ENCODE measurements around the gene SCAMP4.
"Not testable (repeated sequence)": the region's sequence is repeated elsewhere in the genome, so short reads cannot be mapped to it uniquely, and the experiment has no call there.

The SCAMP4 gene

DNA sequence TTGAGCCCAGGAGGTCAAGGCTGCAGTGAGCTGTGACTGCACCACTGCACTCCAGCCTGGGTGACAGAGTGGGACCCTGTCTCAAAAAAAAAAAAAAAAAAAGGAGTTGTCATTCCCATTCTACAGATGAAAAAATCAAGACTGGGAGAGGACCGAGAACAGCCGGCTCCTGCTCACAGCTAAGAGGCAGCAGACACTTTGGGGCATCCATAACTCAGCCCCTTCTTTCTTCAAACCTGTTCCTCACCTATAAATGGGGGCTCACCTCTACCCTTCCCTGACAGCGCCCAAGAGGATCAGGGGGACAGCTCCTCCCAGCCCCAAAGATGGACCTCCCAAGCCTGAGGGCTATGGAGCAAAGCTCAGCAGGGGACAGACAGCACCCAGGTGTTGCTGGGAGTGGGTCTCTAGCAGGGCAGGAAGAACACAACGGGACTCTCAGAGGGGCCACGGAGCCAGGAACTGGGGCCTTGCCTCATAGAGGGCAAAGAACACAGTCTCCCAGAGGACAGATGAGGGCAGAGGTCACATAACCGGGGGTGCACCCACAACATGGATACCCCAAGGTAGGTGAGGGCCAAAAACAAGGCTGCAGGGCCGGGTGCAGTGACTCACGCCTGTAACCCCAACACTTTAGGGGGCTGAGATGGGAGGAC is 38.4 kb upstream of the SCAMP4 start:
- no peak for DNase-seq

DNA sequence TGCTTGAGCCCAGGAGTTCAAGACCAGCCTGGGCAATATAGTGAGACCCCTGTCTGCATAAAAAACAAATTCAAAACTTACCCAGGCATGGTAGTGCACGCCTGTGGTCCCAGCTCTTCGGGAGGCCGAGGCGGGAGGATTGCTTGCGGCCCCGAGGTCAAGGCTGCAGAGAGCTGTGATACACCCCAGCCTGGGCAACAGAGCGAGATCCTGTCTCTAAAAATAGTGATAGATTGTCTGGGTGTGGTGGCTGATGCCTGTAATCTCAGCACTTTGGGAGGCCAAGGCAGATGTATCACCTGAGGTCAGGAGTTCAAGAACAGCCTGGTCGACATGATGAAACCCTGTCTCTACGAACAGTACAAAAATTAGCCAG is 37.9 kb upstream of the SCAMP4 start:
- no peak for DNase-seq

DNA sequence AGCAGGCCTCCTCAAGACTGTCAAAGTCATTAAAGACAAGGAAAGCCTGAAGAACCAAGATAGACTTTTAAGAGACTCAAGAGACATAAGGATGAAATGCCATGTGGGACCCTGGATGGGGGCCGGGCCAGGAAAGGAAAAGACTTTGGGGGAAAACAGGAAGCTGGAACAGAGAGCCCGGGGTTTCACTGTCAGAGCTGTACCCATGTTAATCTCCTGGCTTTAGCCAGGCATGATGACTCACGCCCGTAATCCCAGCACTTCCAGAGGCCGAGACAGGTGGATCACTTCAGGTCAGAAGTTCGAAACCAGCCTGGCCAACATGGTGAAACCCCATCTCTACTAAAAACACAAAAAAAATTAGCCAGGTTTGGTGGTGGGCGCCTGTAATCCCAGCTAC is 36.2 kb upstream of the SCAMP4 start:
- no peak for DNase-seq

DNA sequence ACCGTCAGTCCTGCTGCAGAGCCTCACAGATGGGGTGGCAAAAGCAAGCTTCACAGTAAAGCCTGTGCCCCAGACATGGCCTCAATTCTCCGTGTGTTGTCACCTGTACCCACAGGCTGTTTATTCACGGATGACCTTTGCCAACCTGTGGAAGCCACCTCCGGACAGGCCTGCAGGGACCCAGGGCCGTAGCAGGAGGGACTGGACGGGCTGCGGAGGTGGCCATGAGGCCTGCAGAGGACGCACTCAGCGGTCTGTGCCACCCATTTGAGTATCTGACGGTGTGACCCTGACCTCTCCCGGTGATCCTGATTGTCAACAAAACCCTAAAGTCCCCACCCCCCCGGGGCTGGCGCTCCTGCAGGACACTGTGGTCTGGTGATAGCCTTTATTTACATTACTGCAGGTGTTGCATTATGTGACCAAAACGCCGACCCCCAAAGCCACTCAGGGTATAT is 34.0 kb upstream of the SCAMP4 start:
- no peak for DNase-seq

DNA sequence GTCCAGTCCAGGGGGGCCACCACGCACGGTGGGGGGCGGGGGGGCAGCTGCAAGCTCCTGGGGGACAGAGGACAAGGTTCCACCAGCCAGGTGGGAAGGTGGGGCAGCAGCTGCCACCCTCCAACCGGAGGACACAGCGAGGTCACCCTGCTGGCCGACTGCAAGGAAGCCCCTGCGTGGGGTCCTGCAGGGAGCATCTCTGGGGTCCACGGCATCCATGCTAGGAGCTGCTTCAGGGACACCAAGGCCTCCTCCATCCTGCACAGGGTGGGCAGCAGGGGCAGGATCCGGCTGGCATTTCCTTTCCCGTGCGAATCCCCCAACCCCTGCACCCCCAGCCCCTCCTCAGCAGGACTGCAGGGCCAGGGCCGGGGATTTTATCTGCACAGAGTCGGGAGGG is 33.6 kb upstream of the SCAMP4 start:
- no peak for DNase-seq

DNA sequence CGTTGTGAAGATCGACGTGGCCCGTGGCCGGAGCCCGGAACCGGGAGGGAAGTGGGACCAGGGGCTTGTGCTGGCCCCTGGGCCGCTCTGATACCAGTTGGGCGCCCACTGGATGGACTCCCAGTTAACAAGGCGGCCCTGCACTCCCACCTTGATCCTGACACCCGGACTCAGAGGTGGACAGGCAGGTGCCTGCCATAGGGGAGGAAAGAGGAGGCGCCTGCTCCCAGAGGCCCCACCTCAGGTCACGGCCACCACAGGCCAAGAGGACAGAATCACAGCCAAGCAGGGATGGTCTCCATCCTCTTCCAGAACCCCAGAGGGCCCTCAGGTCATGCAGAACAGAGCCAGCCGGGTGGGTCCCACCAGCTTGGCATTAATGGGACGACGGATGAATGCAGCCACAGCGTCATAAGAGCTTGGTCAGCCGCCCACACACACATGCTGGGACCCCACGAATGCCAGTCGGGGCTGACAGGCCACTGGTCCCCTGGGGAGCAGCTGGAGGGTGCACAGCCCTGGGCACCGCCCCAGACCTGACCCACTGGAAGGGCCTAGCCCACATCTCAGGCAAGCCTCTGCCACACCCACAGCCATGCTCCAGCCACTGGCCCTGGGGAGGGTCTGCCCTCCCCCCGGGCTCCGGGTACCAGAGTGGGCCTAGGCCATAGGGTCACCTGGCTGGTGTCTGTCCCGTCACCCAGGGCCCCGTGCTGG is 32.2 kb upstream of the SCAMP4 start:
- DNase-seq, result no peak

DNA sequence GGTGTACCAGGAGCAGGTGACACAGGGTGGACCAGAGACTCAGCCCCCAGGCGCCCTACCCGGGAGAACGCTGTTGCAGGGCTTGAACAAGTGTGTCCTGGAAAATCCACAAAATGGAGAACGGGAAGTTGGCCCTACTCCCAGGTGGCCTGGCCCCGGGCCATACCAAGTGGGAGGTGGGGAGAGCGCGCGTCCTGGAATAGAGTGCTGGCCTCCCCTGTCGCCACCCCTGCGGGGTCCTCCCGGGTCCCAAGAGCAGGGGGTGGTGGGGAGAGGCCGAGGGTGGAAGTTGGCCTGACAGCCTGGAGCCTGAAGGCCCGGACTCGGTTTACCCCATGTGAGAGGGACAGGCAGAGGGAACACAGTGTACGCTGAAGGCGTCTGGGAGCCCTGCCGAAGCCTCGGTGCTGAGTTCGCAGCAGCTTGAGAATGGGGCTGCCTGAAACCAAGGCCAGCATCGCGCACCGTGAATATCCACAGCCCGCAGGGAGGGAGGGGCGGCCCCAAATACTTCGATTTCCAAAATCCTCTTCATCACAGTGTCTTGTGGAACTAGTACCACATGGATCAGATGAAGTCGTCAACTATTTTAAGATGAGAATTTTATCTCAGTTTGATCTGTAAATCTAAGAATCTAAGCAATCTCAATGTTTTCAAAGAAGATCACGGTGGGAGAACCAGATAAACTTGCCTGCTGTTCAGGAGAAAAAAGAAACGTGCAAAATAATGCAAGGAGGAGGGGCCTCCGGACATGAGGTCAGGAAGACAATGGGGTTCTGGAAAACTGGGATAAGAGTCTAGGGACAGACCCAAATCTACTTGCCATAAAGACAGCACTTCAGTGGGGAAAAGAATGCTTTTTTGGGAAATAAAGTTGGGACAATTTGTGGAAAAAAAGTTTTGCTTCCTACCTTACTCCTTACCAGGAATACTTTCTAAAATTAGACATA is 31.4 kb upstream of the SCAMP4 start:
- no peak for DNase-seq

DNA sequence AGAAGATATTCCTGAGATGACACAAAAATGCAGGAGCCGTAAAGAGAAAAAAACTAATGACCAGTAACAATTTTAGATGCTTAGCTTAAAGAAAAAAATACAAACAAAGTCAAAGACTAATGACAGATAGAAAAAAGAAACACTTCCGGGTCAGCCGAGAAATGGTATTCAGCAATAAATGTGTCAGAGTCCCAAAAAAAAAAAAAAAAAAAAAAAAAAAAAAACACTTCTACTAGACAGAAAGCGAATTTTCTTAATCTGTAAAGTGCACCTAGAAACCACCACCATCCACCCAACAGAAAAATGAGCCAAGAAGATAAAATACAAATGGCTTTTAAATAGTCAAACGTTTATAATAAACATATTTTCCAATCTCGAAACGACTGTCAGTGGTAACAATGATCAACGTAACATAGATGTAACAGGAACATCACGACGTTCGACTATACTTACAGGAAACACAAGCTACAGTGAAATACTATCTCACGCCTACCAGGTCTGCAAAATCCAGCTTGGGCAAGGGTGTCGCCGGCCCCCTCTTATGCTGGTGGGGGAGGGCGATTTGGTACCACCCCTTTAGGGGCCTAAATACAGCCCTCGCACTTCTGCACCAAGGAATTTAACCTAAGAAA is 30.5 kb upstream of the SCAMP4 start:
- DNase-seq, result no peak

DNA sequence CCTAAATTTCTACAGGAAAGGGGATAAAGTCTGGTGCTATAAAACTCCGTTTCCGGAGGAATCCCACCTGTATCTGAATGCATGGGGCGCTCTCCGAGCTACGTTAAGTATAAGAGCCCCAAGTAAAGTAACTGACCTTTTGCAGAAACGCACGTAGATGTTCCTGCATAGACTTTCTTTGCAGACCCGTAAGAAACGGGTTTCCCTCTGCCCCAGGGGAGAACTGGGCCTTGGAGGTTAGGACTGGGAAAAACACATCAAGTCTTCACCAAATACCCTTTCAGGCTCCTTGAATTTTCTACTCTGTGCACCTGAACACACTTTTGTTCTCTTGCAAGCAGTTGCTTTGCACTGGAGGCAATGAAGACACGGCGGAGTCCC is 29.9 kb upstream of the SCAMP4 start:
- DNase-seq, result not testable (repeated sequence)

DNA sequence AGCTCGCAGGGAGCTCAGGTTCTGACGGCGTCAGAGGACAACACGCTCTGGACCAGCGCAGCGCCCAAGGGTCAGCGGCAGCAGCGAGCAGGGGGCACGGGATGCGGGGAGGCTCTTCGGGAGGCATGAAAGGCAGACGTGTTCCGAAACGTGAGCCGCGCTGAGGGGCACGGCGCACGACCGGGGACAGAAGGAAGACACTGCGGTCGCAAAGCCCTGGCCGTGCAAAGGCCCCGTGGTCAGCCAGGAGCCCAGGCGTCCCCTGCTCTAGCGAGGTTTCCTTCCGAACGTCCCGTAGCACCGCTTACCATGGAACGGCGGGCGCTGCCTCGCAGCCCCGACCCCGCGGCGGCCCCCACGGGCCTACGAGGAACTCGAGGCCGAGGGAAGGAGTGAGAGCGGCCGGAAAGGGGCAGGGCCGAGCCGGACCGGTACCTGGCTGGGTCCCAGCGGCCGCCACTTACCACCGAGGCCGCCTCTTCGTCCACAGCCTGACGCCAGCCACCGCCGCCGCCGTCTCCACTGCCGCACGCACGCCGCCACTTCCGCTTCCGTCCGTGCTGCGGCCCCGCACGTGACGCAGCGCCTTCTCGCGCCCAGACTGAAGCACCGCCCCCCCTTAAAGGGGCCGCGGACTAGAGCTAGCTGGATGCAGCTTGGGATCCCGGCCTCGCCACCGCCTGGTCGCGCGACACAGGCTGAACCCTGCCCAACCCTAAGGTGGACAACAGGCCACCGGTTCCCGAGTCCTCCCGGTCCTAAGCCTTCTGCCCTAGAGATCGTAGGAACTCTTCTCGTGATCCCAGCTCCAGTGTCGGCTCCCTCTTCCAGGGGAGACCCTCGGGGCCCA is 29.3 kb upstream of the SCAMP4 start:
- peak; percentile 88 for DNase-seq

DNA sequence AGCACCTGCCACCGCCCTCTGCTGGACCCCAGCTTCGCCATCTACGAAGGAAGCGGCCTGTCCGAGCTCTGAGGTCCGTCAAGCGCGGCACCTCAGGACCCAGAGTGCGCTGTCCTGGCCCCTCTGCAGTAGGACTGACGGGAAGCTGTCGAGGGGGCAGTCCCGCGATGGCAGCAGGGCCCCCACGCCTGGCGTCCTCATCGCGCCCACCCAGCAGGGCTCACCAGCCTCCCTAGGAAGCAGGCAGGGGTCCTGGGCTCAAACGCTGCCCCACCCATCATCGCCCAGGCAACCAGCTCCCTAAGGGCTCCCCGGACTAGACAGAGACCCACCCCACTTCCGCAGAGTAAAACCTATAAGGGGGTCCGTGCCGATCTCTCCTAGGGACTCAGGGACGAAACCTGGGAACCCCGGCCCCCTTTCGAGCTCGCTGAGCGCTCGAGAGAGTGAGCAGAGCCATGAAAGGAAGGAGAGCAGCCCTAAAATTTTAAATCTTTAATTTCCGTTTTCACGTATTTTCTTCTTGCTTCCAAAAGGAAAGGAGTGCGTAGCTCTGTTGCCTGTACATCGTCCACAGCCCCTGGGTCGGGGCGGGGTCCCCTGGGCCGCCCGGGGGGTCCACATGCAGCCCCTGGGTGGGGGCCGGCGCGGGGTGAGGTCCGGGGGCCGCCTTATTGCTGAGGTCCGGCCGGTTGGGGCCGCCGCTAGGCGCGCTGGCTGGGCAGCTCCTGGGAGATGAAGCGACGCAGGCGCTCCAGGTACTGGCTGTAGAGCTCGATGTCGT is 28.5 kb upstream of the SCAMP4 start:
- not testable (repeated sequence) for DNase-seq

DNA sequence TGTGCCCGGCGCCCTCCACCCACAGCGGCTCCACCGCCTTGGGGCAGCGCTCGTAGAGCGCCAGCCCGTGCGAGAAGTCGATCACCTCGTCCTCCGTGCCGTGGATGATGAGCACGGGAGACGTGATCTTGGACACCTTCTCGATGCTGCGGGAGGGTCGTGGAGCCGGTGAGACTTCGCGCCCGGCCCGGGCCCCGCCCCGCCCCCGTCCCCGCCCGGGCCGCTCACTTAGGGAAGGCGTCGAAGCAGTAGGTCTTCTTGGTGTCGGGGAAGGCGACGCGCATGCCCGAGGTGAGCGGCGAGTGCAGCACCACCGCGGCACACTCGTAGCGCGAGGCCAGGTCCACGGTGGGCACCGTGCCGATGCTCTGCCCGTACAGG is 27.9 kb upstream of the SCAMP4 start:
- not testable (repeated sequence) for DNase-seq

DNA sequence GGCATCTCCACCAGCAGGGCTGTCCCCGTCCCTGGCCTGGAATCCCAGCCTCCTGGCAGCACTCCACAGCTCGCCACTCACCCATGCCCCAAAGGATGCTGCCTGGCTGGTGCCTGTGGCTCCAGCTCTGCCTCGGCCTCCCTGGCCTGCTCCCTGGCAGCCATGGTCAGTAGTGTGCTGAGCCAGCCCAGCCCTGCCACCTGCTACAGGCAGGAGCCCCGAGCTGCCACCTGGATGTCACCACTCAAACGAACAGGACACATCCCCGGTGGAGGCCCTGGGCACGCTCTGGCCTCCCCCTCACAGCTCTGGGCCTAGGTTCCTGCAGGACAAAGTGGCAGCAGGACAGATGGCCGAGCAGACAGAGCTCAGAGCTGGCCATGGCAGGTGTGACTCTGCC is 26.6 kb upstream of the SCAMP4 start:
- DNase-seq, result not testable (repeated sequence)

DNA sequence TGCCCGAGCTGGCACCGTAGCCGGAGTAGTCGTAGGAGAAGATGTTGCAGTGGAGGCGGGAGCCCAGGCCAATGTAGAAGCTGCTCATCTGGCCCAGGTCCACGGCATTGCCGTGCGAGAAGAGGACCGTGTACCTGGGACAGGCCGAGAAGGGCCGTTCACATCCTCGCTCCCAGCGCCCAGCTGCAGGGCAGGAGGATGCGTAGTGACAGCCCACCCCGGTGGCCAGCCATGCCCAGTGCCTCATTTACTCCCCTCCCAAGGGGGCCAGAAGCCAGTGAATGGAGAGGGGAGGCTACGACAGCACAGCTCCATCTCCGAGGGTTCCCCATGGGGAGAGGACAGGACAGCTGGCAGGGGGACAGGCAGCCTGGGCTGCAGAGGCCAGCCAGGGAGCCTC is 25.2 kb upstream of the SCAMP4 start:
- not testable (repeated sequence) for DNase-seq

DNA sequence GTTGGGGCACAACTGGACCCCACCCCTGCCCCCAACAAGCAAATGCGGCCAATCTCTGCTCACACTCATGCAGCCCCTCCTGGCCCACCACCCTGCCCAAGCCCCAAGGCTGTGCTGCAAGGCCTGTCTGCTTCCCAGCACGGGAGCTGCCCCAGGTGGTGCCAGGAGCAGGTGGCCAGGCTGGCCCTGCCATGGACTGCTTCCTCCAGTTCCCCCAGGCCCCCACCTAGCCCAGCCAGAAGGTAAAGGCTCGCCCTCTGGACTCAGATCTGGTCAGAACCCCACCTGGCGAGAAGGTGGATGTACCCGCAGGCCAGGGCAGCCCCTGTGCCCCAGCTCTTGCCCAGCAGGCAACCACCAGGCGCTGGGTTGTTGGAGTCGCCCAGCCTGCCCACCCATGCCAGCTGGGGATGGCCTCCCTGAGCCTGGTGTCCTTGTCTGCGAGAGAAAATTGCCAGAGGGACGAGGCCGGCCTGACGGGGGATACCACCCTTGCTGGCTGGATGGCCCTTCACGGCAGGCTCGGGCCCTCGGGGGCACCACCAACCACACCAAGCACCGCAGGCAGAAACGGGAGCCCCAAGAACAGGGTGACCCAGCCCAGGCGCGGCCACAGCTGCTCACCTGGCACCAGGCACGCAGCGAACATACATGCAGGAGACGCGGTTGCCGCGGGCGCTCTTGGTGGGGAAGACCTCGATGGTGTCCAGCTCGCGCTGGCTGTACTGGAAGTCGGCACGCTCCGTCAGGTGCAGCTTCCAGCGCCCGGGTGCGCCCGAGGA is 24.4 kb upstream of the SCAMP4 start:
- no peak for DNase-seq

DNA sequence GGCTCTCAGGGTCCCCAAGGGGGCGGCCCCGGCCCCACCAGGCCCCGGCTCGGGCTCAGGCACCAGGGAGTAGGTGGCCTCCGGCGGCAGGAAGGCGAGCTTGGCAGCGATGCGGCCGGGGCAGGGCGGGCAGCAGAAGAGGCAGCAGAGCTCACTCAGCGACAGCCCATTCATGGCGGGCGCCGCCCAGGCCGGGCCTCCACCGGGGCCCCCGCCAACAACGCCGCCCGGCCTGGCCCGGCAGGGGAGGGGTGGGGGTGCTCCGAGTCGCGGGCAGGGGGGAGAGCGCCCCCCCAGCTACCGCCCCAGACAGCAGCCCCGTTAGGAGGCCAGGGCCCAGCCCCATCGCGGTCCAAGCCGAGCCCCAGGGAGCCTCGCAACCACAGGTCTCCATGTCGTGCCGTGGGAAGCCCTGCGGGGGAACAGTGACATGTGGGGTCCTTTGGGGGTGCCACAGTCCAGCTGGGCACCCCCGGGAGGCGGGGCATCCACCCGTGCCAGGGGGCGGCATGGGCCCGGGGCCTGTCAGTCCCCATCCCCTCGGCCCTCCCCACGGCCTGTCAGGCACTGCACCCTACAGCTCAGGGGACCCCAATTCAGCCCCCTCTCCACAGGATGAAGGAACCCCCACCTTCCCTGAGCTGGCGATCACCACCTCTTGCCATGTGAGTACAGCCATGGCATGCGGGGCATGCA is 23.7 kb upstream of the SCAMP4 start:
- DNase-seq, result not testable (repeated sequence)

DNA sequence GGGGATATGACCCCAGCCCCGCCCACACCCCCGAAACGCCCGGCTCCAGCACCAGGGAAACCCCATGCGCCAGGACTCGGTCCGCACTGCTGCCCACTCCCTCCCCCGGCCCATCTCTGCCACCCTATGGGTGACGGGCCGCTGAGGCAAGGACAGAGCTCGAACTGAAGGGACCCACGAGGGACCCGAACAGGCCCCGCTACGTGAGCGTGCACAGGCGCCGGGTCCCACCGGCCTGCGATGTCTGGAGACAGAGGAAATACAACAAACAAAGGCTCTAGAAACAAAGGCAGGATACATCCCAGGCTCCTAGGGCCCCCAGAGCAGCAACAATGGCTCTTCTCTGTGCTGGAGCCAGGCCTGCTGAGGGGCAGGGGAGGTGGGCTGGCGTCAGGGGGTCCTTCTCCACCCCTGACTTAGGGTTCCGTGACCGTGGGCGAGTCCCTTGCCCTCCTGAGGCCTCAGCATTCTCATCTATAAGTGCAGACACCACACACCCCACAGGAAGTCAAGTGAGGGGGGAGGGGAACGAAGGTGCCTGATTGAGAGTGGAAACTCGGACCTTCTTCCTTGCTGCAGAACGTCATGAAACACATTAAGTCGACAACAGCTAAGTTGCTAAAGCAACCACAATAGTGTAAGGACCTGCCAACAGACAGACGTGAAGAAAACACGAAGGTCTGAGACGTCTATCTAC is 23.0 kb upstream of the SCAMP4 start:
- no peak for DNase-seq

DNA sequence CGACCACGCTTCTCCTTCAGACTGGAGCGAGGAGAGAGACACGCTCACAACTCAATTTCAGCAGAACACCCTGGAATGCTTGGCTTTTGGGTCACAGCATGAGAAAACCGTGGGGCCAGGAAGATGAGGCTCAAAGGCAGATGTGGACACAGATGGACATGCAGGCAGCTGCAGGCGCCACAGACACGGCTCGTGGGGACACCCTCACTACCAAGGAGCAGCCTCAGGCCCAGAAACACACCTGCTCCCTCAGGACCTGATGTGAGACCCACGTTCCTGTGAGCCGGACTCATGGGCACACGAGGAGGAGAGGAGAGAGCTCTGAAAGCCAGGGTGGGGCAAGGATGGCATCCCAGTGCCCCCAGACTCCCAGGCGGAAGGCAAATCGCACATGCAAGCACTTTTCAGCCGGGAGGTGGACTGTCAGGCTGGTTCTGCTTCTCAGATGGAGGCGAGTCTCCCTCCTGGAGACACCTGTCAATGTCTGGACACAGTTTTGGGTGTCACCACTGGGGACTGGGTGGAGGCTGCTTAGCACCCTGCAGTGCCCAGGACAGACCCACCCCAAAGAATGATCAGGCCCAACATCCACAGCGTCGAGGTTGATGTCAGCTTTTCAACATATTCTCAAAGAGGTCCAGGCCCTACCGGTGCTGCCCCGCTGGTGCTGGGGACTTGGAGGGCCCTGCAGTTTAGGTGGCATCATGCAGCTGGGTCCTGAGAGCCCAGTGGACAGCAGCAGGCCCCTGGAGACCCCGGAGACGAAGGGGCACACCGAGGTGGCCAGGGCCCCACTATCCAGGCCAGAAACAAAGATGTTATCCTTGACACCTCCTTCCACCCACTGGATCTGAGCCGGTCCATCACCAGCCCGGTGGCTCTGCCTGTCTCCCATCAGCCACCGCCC is 22.2 kb upstream of the SCAMP4 start:
- no peak for DNase-seq

Data from GDM1 (cell line).